Neural cell (in vitro differentiated cells): ENCODE results near the gene PGM1. TPM values are rescaled to one million over a fixed set of nuclear protein-coding genes. Genes with fewer than 3 reads are reported as not detected.

Experiments used
- H2AFZ ChIP-seq: fragments of 200-600, 300-800 bp; sonication (generic), shearing (Covaris generic); 2 replicates; pipeline ENCODE4 v1.6.0; 2014; ENCODE audit warnings: low read depth, mild to moderate bottlenecking, antibody characterized with exemption, low read length, moderate library complexity
- H3F3A ChIP-seq: fragments of 200-600 bp; shearing (Covaris generic); 2 replicates; pipeline ENCODE4 v1.6.1; 2016; ENCODE audit warnings: mild to moderate bottlenecking, moderate library complexity, mixed read lengths, antibody characterized with exemption, low read length; ENCODE audit not compliant: insufficient read depth, poor library complexity, severe bottlenecking
- H3K27ac ChIP-seq: fragments of 200-600, 300-800 bp; sonication (generic), shearing (Covaris generic); 2 replicates; pipeline ENCODE4 v1.5.1; 2014; ENCODE audit warnings: mild to moderate bottlenecking, low read length, moderate library complexity
- H3K27me3 ChIP-seq: fragments of 300-800, 200-600 bp; sonication (generic), shearing (Covaris generic); 2 replicates; pipeline ENCODE4 v1.6.0; 2014; ENCODE audit warnings: mild to moderate bottlenecking, low read depth, low read length, moderate library complexity; ENCODE audit not compliant: insufficient read depth
- H3K36me3 ChIP-seq: fragments of 300-800, 200-600 bp; sonication (generic), shearing (Covaris generic); 2 replicates; pipeline ENCODE4 v1.5.1; 2014; ENCODE audit warnings: mild to moderate bottlenecking, antibody characterized with exemption, low read length, moderate library complexity; ENCODE audit not compliant: insufficient read depth
- H3K4me2 ChIP-seq: fragments of 300-800, 200-600 bp; sonication (generic), shearing (Covaris generic); 2 replicates; pipeline ENCODE4 v1.6.0; 2014; ENCODE audit warnings: mild to moderate bottlenecking, low read length
- H3K4me3 ChIP-seq: fragments of 300-800, 200-600 bp; sonication (generic), shearing (Covaris generic); 2 replicates; pipeline ENCODE4 v1.5.1; 2014; ENCODE audit warnings: mild to moderate bottlenecking, low read length, moderate library complexity
- H3K79me2 ChIP-seq: fragments of 200-600 bp; shearing (Covaris generic); replicated peaks from 2 replicates; pipeline ENCODE4 v1.6.0; 2014; ENCODE audit warnings: mild to moderate bottlenecking, low read length, moderate library complexity; ENCODE audit not compliant: insufficient read depth
- H3K9ac ChIP-seq: fragments of 300-800, 200-600 bp; sonication (generic), shearing (Covaris generic); 2 replicates; pipeline ENCODE4 v1.6.1; 2016; ENCODE audit warnings: mild to moderate bottlenecking, low read length, mixed read lengths
- H3K9me2 ChIP-seq: fragments of 200-600 bp; shearing (Covaris generic); 2 replicates; pipeline ENCODE4 v1.6.1; 2016; ENCODE audit warnings: mild to moderate bottlenecking, low read length, mixed read lengths; ENCODE audit not compliant: insufficient read depth
- H3K9me3 ChIP-seq: fragments of 200-600, 300-800 bp; sonication (generic), shearing (Covaris generic); 2 replicates; pipeline ENCODE4 v1.6.1; 2016; ENCODE audit warnings: mild to moderate bottlenecking, mixed run types, low read length, moderate library complexity, mixed read lengths
- H4K20me1 ChIP-seq: fragments of 200-600 bp; shearing (Covaris generic); 2 replicates; pipeline ENCODE4 v1.6.1; 2016; ENCODE audit warnings: mild to moderate bottlenecking, mixed run types; ENCODE audit not compliant: insufficient read depth
- EP300 ChIP-seq: fragments of 450-650 bp; conservative IDR thresholded peaks from 2 replicates; pipeline ENCODE4 v1.6.1; 2014; ENCODE audit warnings: antibody characterized with exemption, mild to moderate bottlenecking, moderate library complexity; ENCODE audit not compliant: poor library complexity, severe bottlenecking
- EZH2 ChIP-seq: fragments of 200-600, 300-800 bp; shearing (Covaris generic), sonication (generic); IDR thresholded peaks from 2 replicates; pipeline ENCODE4 v1.6.1; 2014; ENCODE audit warnings: antibody characterized with exemption, low read length, borderline replicate concordance, mild to moderate bottlenecking; ENCODE audit not compliant: insufficient read depth, poor library complexity, severe bottlenecking
- MXI1 ChIP-seq: fragments of 450-650 bp; conservative IDR thresholded peaks from 2 replicates; pipeline ENCODE4 v1.6.1; 2014; ENCODE audit warnings: antibody characterized with exemption, mild to moderate bottlenecking; ENCODE audit not compliant: poor library complexity, severe bottlenecking
- POLR2AphosphoS5 ChIP-seq: IDR thresholded peaks from 2 replicates; pipeline ENCODE4 v1.6.1; 2012
- RAD21 ChIP-seq: fragments of 450-650 bp; conservative IDR thresholded peaks from 2 replicates; pipeline ENCODE4 v1.6.1; 2014; ENCODE audit warnings: antibody characterized with exemption, mild to moderate bottlenecking, moderate library complexity
- REST ChIP-seq: IDR thresholded peaks from 2 replicates; pipeline ENCODE4 v1.6.1; 2012; ENCODE audit warnings: borderline replicate concordance
- SMC3 ChIP-seq: fragments of 450-650 bp; conservative IDR thresholded peaks from 2 replicates; pipeline ENCODE4 v1.6.1; 2014; ENCODE audit warnings: antibody characterized with exemption, mild to moderate bottlenecking, moderate library complexity; ENCODE audit not compliant: poor library complexity
- TAF1 ChIP-seq: IDR thresholded peaks from 2 replicates; pipeline ENCODE4 v1.6.1; 2012; ENCODE audit warnings: low read depth
- polyA plus RNA-seq: library from polyadenylated mRNA; depleted of rRNA; stranded (reverse); fragments of >200 nt; gene quantifications from 2 replicates; pipeline ENCODE4 v1.2.3, GENCODE V29; 2014
- TF ChIP-seq, protein P1 (sequence below): fragments of 450-650 bp; IDR thresholded peaks from 2 replicates; pipeline ENCODE4 v1.5.1; 2014; ENCODE audit warnings: antibody characterized with exemption, mild to moderate bottlenecking, moderate library complexity; ENCODE audit not compliant: poor library complexity, severe bottlenecking

The PGM1 gene
- polyA plus RNA-seq, 1 donor from 2014 or later: 2.9 TPM

DNA sequence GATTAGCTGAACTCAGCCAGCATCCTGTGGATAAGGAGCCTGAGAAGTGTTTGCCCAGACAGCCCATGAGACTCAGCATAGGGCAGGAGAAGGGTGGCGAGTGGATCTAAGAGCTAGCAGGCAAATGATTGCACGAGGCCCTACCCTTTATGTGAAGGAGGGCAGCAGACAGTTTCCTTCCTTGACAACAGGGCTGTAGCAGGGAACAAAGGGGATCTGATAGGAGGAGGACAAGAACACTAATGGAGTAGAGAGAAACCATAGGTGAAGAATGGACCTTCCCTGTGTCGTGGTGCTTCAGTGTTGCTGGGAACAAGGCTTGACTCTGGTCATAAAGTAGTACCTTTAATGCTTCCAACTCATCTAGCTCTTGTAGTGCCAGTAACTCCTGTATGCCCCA is 84.3 kb downstream of the PGM1 start:
- Histone ChIP-seq H3K27me3 (no peaks in the 10 kb centered on the region), H3K9me3 (no peaks in the 10 kb centered on the region), H4K20me1 (no peaks in the 10 kb centered on the region), H3K36me3 (no peaks in the 10 kb centered on the region), H3F3A (no peaks in the 10 kb centered on the region), H3K9me2 (no peaks in the 10 kb centered on the region), H3K27ac (no peak overlapping the region), H2AFZ (no peak overlapping the region), H3K79me2 (no peaks in the 10 kb centered on the region), H3K4me2 (no peak overlapping the region), H3K9ac (no peak overlapping the region), H3K4me3 (no peak overlapping the region)
- TF ChIP-seq EZH2: no peak
- TF ChIP-seq SMC3: no peak
- no peak for TF ChIP-seq POLR2AphosphoS5
- TF ChIP-seq TAF1: no peak
- no peak for TF ChIP-seq RAD21

GRCh38 chr1:63678200-63678599 is 85.0 kb downstream of the PGM1 start:
- no peaks in the 10 kb centered on the region for H3K9me3 ChIP-seq
- TF ChIP-seq SMC3: no peak
- TF ChIP-seq POLR2AphosphoS5: no peak
- no peak for TF ChIP-seq TAF1
- TF ChIP-seq, protein P1, sequence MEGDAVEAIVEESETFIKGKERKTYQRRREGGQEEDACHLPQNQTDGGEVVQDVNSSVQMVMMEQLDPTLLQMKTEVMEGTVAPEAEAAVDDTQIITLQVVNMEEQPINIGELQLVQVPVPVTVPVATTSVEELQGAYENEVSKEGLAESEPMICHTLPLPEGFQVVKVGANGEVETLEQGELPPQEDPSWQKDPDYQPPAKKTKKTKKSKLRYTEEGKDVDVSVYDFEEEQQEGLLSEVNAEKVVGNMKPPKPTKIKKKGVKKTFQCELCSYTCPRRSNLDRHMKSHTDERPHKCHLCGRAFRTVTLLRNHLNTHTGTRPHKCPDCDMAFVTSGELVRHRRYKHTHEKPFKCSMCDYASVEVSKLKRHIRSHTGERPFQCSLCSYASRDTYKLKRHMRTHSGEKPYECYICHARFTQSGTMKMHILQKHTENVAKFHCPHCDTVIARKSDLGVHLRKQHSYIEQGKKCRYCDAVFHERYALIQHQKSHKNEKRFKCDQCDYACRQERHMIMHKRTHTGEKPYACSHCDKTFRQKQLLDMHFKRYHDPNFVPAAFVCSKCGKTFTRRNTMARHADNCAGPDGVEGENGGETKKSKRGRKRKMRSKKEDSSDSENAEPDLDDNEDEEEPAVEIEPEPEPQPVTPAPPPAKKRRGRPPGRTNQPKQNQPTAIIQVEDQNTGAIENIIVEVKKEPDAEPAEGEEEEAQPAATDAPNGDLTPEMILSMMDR: no peak
- TF ChIP-seq REST: no peak
- no peak for TF ChIP-seq MXI1
- TF ChIP-seq EZH2: no peak
- no peak for TF ChIP-seq EP300
- TF ChIP-seq RAD21: no peak
- no peak overlapping the region for H2AFZ ChIP-seq
- no peak overlapping the region for H3K9ac ChIP-seq
- H3F3A ChIP-seq: no peaks in the 10 kb centered on the region
- no peaks in the 10 kb centered on the region for H4K20me1 ChIP-seq
- H3K9me2 ChIP-seq: no peaks in the 10 kb centered on the region
- no peak overlapping the region for H3K4me2 ChIP-seq
- H3K36me3 ChIP-seq: no peaks in the 10 kb centered on the region
- H3K27ac ChIP-seq: no peak overlapping the region
- no peaks in the 10 kb centered on the region for H3K27me3 ChIP-seq
- no peaks in the 10 kb centered on the region for H3K79me2 ChIP-seq
- H3K4me3 ChIP-seq: no peak overlapping the region

GRCh38 chr1:63679076-63679475 is 85.9 kb downstream of the PGM1 start:
- Histone ChIP-seq H3K36me3 (no peaks in the 10 kb centered on the region), H3F3A (no peaks in the 10 kb centered on the region), H3K9me3 (no peaks in the 10 kb centered on the region), H4K20me1 (no peaks in the 10 kb centered on the region), H3K4me2 (no peak overlapping the region), H3K27me3 (no peaks in the 10 kb centered on the region), H3K9ac (no peak overlapping the region), H3K79me2 (no peaks in the 10 kb centered on the region), H3K9me2 (no peaks in the 10 kb centered on the region), H3K27ac (no peak overlapping the region), H3K4me3 (no peak overlapping the region), H2AFZ (no peak overlapping the region)
- TF ChIP-seq REST: no peak
- no peak for TF ChIP-seq EZH2
- TF ChIP-seq EP300: no peak
- no peak for TF ChIP-seq POLR2AphosphoS5
- no peak for TF ChIP-seq MXI1
- TF ChIP-seq, protein P1: no peak
